Adrenal gland (tissue), 12 donors: ENCODE results near the gene EPM2AIP1. TPM values are rescaled to one million over a fixed set of nuclear protein-coding genes. Genes with fewer than 3 reads are reported as not detected.

Source experiments
- DNase-seq, 7 donors: peaks; one replicate each; pipeline ENCODE4 v3.0.0-alpha.2; 2019 to 2020
- H3K27ac ChIP-seq, 5 donors: fragments of 200-600 bp; sonication (generic) in 4 of 5; 1 replicate in 3 of 5; 2 replicates in 2 of 5; pipeline versions ENCODE4 v1.5.1 to v1.8.0; 2016 to 2020; ENCODE audit warnings: mild to moderate bottlenecking in 1 of 5
- H3K27me3 ChIP-seq: fragments of 200-600 bp; 2 replicates; pipeline ENCODE4 v1.8.0; 2021
- H3K36me3 ChIP-seq, 2 donors: fragments of 200-600 bp; replicated peaks in 1 of 2; 1 replicate in 1 of 2; 2 replicates in 1 of 2; pipeline versions ENCODE4 v1.5.1 to v1.8.0; 2018 to 2022
- H3K4me1 ChIP-seq, 2 donors: fragments of 200-600 bp; replicated peaks in 1 of 2; 1 replicate in 1 of 2; 2 replicates in 1 of 2; pipeline versions ENCODE4 v1.5.1 to v1.8.0; 2018 to 2021
- H3K4me3 ChIP-seq, 4 donors: fragments of 200-600 bp; sonication (generic) in 3 of 4; one replicate each; pipeline ENCODE4 v1.5.1; 2016 to 2018
- H3K9me3 ChIP-seq, 3 donors: fragments of 200-600 bp; sonication (generic) in 1 of 3; replicated peaks in 1 of 3; 1 replicate in 2 of 3; 2 replicates in 1 of 3; pipeline versions ENCODE4 v1.5.1 to v1.8.0; 2016 to 2021
- POLR2A ChIP-seq, 2 donors: fragments of 450-650 bp; IDR thresholded peaks; one replicate each; pipeline ENCODE4 v1.6.1; 2017; ENCODE audit warnings: antibody characterized with exemption in 2 of 2, mild to moderate bottlenecking in 2 of 2, moderate library complexity in 1 of 2
- WGBS, 4 donors: extraction: QIAGEN DNeasy Blood & Tissue Kit in 2 of 4; methylation state at CpG; one replicate each; pipeline versions ENCODE4 v1.1.5 to v1.1.7; 2013 to 2017; 5-methylcytosine and 5-hydroxymethylcytosine counted together
- intact Hi-C, 2 donors: fragments of 100-400 bp; cut with DNase I; formaldehyde crosslinking; loops; one replicate each; pipeline versions ENCODE4 v1.14.1 to v1.15.0; 2022 to 2023
- polyA plus RNA-seq, 3 donors: library from polyadenylated mRNA; stranded (reverse); fragments of 200-250 nt in 2 of 3; fragments of 350-450 nt in 1 of 3; fragmentation: Illumina TruSeq in 1 of 3; extraction: RNeasy Lipid Tissue Mini Kit (QIAGEN cat#74804) in 1 of 3; gene quantifications; one replicate each; pipeline ENCODE4 v1.2.3, GENCODE V29; 2013 to 2014
- small RNA-seq, 2 donors: library from RNA; depleted of rRNA; stranded (forward); fragments of <200 nt; gene quantifications; one replicate each; pipeline ENCODE3, GENCODE V24; 2016
- total RNA-seq, 9 donors: library from RNA; depleted of rRNA in 4 of 9; stranded (reverse); fragments of >200 nt in 4 of 9; fragments of 120-200 nt in 1 of 9; fragmentation: NEBNext Ultra II Directional in 1 of 9; extraction: Animal tissue kit (Norgen Biotek cat#: 25700) in 1 of 9; gene quantifications; one replicate each; pipeline versions ENCODE4 v1.1.0 to v1.2.4, GENCODE V29; 2013 to 2023
- TF ChIP-seq, protein P1 (sequence below), 6 experiments: fragments of 450-650 bp in 4 of 6; fragments of 200-600 bp in 2 of 6; sonication (generic) in 1 of 6; IDR thresholded peaks; 1 replicate in 5 of 6; 2 replicates in 1 of 6; pipeline versions ENCODE4 v1.5.1 to v1.8.0; 2016 to 2021; ENCODE audit warnings: antibody characterized with exemption in 6 of 6, mild to moderate bottlenecking in 2 of 6, moderate library complexity in 1 of 6
- donor health status: healthy with polysubstance abuse.
- donor health status: Bipolar disorder and iron deficiency.
- donor health status: DM: yes; HTN: yes; CAD: no.
- donor health status: DM: no; HTN: no; CAD: no.
- donor health status: DM: no; HTN: no; CAD: no.
- donor health status: DM: yes; HTN: yes; CAD: no.

EPM2AIP1 gene
- total and polyA plus RNA-seq, 12 donors, result 6.2 to 37.2 (median 17.2) TPM

DNA sequence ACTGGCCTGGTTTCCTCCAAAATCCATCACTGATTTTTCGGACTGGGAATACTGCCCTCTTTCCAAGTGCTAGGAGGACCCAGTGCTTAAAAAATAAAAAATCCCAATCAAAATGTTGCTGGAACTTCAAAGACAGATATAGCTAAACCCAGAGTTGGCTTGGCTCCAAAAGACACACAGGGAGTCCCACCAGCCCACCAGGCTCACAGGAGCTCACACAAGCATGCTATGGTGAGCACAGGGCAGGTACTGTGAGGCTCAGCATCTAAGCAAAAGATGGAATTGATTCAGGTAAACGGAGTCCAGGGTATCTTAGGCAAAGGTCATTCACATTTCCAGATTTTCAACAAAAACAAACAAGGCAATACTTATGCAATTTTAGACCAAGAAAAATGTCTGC, 51.8 kb downstream of the EPM2AIP1 start:
- no peaks in the 10 kb centered on the region for H3K27me3 ChIP-seq
- 57 to 65% (median 64%) methylated on average over 2 of the region's 2 CpGs for WGBS, 4 donors
- intact Hi-C loops, result no loop called here
- peak overlapping the region in 2 of 5 donors; percentile 14 to 30 for H3K27ac ChIP-seq
- H3K9me3 ChIP-seq, result no peaks in the 10 kb centered on the region
- H3K36me3 ChIP-seq, result no peaks in the 10 kb centered on the region
- TF ChIP-seq POLR2A (IDR thresholded peaks at IDR 0.05), result no peak
- TF ChIP-seq, protein P1, sequence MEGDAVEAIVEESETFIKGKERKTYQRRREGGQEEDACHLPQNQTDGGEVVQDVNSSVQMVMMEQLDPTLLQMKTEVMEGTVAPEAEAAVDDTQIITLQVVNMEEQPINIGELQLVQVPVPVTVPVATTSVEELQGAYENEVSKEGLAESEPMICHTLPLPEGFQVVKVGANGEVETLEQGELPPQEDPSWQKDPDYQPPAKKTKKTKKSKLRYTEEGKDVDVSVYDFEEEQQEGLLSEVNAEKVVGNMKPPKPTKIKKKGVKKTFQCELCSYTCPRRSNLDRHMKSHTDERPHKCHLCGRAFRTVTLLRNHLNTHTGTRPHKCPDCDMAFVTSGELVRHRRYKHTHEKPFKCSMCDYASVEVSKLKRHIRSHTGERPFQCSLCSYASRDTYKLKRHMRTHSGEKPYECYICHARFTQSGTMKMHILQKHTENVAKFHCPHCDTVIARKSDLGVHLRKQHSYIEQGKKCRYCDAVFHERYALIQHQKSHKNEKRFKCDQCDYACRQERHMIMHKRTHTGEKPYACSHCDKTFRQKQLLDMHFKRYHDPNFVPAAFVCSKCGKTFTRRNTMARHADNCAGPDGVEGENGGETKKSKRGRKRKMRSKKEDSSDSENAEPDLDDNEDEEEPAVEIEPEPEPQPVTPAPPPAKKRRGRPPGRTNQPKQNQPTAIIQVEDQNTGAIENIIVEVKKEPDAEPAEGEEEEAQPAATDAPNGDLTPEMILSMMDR (IDR thresholded peaks at IDR 0.05), result no peak
- DNase-seq, result no peak
- H3K4me3 ChIP-seq, result no peak overlapping the region
- peaks cover 7 to 21% of the 10 kb centered on the region in 2 donors for H3K4me1 ChIP-seq

DNA sequence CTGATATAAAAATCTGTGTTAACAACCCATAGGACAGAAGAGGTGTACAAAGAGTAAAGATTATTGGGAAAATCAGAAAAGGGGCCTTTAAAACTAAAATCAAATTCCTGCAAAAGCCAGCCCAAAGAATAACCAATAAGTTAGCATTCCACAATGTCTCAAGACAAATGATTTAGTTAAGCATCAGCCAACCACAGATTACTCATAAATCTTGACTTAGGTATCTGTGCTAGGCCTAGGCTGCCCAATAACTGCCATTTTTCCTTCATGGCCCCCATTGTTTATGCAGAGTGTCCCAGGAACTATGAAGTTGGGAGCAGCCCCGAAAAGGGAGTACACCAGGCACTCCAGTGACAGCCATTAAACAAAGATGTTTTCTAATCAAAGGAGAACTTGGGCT, 55.4 kb downstream of the EPM2AIP1 start:
- H3K36me3 ChIP-seq, result no peaks in the 10 kb centered on the region
- no peak overlapping the region for H3K27ac ChIP-seq
- intact Hi-C loops, result no loop called here
- H3K9me3 ChIP-seq, result no peaks in the 10 kb centered on the region
- WGBS, 4 donors, result 75 to 94% (median 89%) methylated on average over 1 of the region's 1 CpG
- peaks cover 7 to 15% of the 10 kb centered on the region in 2 donors for H3K4me1 ChIP-seq
- no peak for DNase-seq
- H3K4me3 ChIP-seq, result no peak overlapping the region
- TF ChIP-seq, protein P1 (IDR thresholded peaks at IDR 0.05), result no peak
- TF ChIP-seq POLR2A (IDR thresholded peaks at IDR 0.05), result no peak
- no peaks in the 10 kb centered on the region for H3K27me3 ChIP-seq

Small RNAs within 50 kb of the gene (small RNA-seq; reads per million reads assigned to genes)
- gene RNU6ATAC4P, result 0 reads per million in 2 donors

Other genes with a start within 250 kb of the EPM2AIP1 start
- 1 to 10 TPM in 1 of 9 donors, under 1 TPM in 2, not detected in 6; under 0.01 to 1.5 (median 0.28) TPM for gene DCLK3, start 228.6 kb downstream of the EPM2AIP1 start, total RNA-seq
- under 1 TPM; 0.05 to 0.16 (median 0.13) TPM for gene DCLK3, start 228.6 kb downstream of the EPM2AIP1 start, polyA plus RNA-seq
- 10 to 100 TPM in 7 of 9 donors, 1 to 10 TPM in 2; 5.0 to 28.0 (median 17.8) TPM for gene TRANK1, start 48.1 kb downstream of the EPM2AIP1 start, total RNA-seq
- 1 to 10 TPM; 5.3 to 8.6 (median 6.6) TPM for gene TRANK1, start 48.1 kb downstream of the EPM2AIP1 start, polyA plus RNA-seq
- gene MLH1, start 387 bp upstream of the EPM2AIP1 start, total RNA-seq, result 100 to 1,000 TPM in 1 of 9 donors, 10 to 100 TPM in 8; 27.8 to 111 (median 33.7) TPM
- 10 to 100 TPM; 17.2 to 77.6 (median 19.7) TPM for gene MLH1, start 387 bp upstream of the EPM2AIP1 start, polyA plus RNA-seq
- 100 to 1,000 TPM in 1 of 9 donors, 10 to 100 TPM in 8; 34.2 to 161 (median 48.7) TPM for gene LRRFIP2, start 181.5 kb upstream of the EPM2AIP1 start, total RNA-seq
- gene LRRFIP2, start 181.5 kb upstream of the EPM2AIP1 start, polyA plus RNA-seq, result 10 to 100 TPM; 34.9 to 76.8 (median 39.4) TPM